Hippocampal formation (tissue), 2 donors: ENCODE measurements around the gene TBXT.

Experiments used
- DNase-seq, 2 donors: peaks; one replicate each; lab custom pipeline; 2025; lab: John Stamatoyannopoulos, UW

The TBXT gene

GRCh38 chr6:166115609-166116008, 52.0 kb downstream of the TBXT start:
- DNase-seq = no peak

GRCh38 chr6:166112580-166112979, 55.1 kb downstream of the TBXT start:
- DNase-seq = peak in 1 of 2 donors; percentile 30

GRCh38 chr6:166109608-166110007, 58.0 kb downstream of the TBXT start:
- DNase-seq = no peak
